ENCODE results near the gene HOXC13.

The HOXC13 gene

GRCh38 chr12:53939141-53940108, 794 bp downstream of the HOXC13 start:
- DNase-seq = no peak

GRCh38 chr12:53940443-53941014, 1.9 kb downstream of the HOXC13 start:
- no peak for DNase-seq

- DNase-seq = no peak
These were observed 2.6 kb downstream of the HOXC13 start for GRCh38 chr12:53941187-53941586.

GRCh38 chr12:53941750-53942149, 3.1 kb downstream of the HOXC13 start:
- DNase-seq = no peak

GRCh38 chr12:53942467-53942997, 3.9 kb downstream of the HOXC13 start:
- DNase-seq = no peak

GRCh38 chr12:53944209-53944608, 5.6 kb downstream of the HOXC13 start:
- no peak for DNase-seq

GRCh38 chr12:53944907-53945847, 6.5 kb downstream of the HOXC13 start:
- no peak for DNase-seq

GRCh38 chr12:53947743-53948142, 9.1 kb downstream of the HOXC13 start:
- DNase-seq = no peak

- DNase-seq = no peak
These were observed 10.3 kb downstream of the HOXC13 start for GRCh38 chr12:53948650-53949593.

GRCh38 chr12:53949631-53950436, 11.2 kb downstream of the HOXC13 start:
- DNase-seq = no peak

GRCh38 chr12:53950437-53950773, 11.8 kb downstream of the HOXC13 start:
- no peak for DNase-seq

- no peak for DNase-seq
These were observed 12.4 kb downstream of the HOXC13 start for GRCh38 chr12:53950789-53951576.

- no peak for DNase-seq
These were observed 13.1 kb downstream of the HOXC13 start for GRCh38 chr12:53951577-53952334.

- DNase-seq = no peak
These were observed 13.7 kb downstream of the HOXC13 start for GRCh38 chr12:53952335-53952694.

- no peak for DNase-seq
These were observed 14.5 kb downstream of the HOXC13 start for GRCh38 chr12:53952871-53953734.

GRCh38 chr12:53953831-53954693, 15.4 kb downstream of the HOXC13 start:
- no peak for DNase-seq

GRCh38 chr12:53954694-53955035, 16.0 kb downstream of the HOXC13 start, which contains the start of gene HOXC12:
Gene HOXC12 (plus strand): TSS chr12:53954903. CDS start chr12:53954930, 27 bp downstream.
- no peak for DNase-seq
